Effector CD4-positive, alpha-beta T cell (primary cell): ENCODE results near the gene RASL10A.

Experiments
- DNase-seq: peaks from one replicate; pipeline ENCODE4 v3.0.0-alpha.2; 2020

RASL10A gene

DNA sequence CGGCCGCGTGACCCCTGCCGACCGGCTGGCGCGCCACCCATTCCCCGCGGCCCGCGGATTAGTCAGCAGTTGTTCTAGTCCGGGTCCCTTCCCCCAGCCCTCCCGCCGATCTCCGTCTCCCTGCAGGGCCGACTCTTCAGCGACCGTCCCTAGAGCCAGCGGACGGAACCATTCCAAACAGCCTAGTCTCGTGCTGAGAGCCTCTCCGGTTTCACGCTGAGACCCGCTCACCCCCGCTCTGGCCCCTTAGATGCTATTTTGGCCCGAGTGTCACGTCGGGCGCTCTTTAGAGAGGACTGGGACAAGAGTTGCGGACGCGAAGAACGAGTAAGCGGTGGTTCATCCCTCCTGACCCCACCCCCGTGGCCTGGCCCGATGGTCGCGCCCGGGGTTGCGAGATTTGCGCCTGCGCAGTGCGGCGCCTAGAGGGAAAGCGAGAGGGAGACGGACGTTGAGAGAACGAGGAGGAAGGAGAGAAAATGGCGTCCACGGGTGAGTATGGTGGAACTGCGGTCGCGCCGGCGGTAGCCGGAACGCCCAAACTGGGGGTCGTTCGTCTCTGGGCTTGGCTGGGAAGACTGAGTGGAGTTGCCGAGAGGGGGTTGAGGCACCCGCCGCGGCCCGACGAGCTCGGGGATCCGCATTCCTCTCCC, 47.5 kb downstream of the RASL10A start, which contains the start of the genes EWSR1 and RHBDD3:
EWSR1 (plus strand) TSS at position 411 of the 653 bp plus-strand sequence; CDS start at position 480, 69 bp downstream.
RHBDD3 (minus strand) TSS at position 124 of the 653 bp plus-strand sequence. CDS start 2,355 bp downstream, outside the sequence.
- DNase-seq, result peak; percentile 93

- no peak for DNase-seq
These were observed 48.0 kb downstream of the RASL10A start for GRCh38 chr22:29267462-29267857.

- DNase-seq, result no peak
These were observed 48.7 kb downstream of the RASL10A start for GRCh38 chr22:29266564-29267461.

GRCh38 chr22:29265929-29266328, 49.6 kb downstream of the RASL10A start:
- DNase-seq, result no peak

DNA sequence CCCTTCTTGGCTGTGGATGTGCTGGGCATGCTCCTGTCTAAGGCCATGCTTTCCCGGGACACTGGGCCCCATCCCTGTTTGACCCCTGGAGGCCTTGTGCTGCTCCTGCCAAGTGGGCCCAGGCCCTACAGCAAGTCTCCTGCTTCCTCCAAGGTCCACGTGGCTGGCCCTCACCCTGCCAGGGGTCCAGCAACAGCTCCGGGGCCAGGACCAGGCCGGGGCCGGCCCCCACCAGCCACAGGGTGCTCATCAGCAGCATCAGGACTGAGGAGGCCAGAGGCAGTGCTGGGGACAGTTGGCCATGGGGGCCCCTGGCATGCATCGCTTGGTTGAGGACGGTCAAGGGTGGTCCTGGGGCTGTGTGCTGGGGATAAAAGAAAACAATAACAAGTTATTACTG, 50.2 kb downstream of the RASL10A start:
- DNase-seq, result no peak

- no peak for DNase-seq
These were observed 51.7 kb downstream of the RASL10A start for GRCh38 chr22:29263791-29264276.
